ENCODE data around the gene B3GNT5.

DNA sequence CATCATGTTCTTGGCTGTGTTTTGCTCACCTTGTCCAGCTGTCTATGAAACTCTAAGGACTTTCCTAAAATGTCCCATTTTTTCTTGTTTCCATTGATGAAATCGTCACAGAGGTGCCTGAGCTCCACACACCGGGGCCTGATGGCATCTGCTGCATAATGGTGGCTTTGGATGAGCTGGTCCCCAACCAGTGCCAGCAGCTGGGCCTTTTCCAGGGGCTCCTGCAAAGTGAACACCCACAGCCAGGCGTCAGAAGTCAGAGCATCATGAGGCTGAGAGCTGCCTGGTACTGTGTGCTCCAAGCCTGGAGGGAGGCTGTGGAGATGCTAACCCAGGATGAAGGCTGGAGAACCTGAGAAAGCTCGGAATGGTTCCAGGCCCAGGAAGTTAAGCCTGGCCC is 46.9 kb downstream of the B3GNT5 start:
- TF ChIP-seq, protein P1, sequence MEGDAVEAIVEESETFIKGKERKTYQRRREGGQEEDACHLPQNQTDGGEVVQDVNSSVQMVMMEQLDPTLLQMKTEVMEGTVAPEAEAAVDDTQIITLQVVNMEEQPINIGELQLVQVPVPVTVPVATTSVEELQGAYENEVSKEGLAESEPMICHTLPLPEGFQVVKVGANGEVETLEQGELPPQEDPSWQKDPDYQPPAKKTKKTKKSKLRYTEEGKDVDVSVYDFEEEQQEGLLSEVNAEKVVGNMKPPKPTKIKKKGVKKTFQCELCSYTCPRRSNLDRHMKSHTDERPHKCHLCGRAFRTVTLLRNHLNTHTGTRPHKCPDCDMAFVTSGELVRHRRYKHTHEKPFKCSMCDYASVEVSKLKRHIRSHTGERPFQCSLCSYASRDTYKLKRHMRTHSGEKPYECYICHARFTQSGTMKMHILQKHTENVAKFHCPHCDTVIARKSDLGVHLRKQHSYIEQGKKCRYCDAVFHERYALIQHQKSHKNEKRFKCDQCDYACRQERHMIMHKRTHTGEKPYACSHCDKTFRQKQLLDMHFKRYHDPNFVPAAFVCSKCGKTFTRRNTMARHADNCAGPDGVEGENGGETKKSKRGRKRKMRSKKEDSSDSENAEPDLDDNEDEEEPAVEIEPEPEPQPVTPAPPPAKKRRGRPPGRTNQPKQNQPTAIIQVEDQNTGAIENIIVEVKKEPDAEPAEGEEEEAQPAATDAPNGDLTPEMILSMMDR (conservative IDR thresholded peaks at IDR 0.05; ENCODE audit: low read depth, low read length): no peak
- no peak for TF ChIP-seq EZH2 (IDR thresholded peaks at IDR 0.05; ENCODE audit: borderline replicate concordance, low read depth, low read length, poor library complexity, severe bottlenecking)
